SK-N-MC (cell line): ENCODE data around the gene TNFSF8.

Experiments used
- DNase-seq: peaks from one replicate; pipeline ENCODE4 v3.0.0-alpha.2; 2011; ENCODE audit warnings: low read depth, low spot score
- H3K27ac ChIP-seq: fragments of 200-600 bp; sonication (generic); 2 replicates; pipeline ENCODE4 v1.5.1; 2016; ENCODE audit warnings: mixed run types
- H3K36me3 ChIP-seq: fragments of 200-600 bp; sonication (generic); 2 replicates; pipeline ENCODE4 v1.6.1; 2017; ENCODE audit warnings: antibody characterized with exemption, low read length, mixed read lengths; ENCODE audit not compliant: insufficient read depth
- H3K4me3 ChIP-seq: fragments of 200-600 bp; sonication (generic); 2 replicates; pipeline ENCODE4 v1.5.1; 2016
- H3K9ac ChIP-seq: fragments of 200-600 bp; sonication (generic); 2 replicates; pipeline ENCODE4 v1.8.0; 2017; ENCODE audit warnings: mixed run types, mixed read lengths; ENCODE audit not compliant: insufficient read length
- H3K9me3 ChIP-seq: fragments of 200-600 bp; sonication (generic); 2 replicates; pipeline ENCODE4 v1.6.1; 2017; ENCODE audit warnings: low read depth, mild to moderate bottlenecking, antibody characterized with exemption, low read length, moderate library complexity, mixed read lengths
- EZH2 ChIP-seq: fragments of 200-600 bp; sonication (generic); IDR thresholded peaks from one replicate; pipeline ENCODE4 v1.6.1; 2017; ENCODE audit warnings: antibody characterized with exemption
- FOXP2 ChIP-seq: optimal IDR thresholded peaks from 2 replicates; pipeline ENCODE3; 2011; ENCODE audit warnings: mild to moderate bottlenecking, moderate library complexity; ENCODE audit not compliant: insufficient read depth; ENCODE audit errors: extremely low read length, control extremely low read depth
- POLR2AphosphoS5 ChIP-seq: IDR thresholded peaks from 2 replicates; pipeline ENCODE4 v1.6.1; 2012; ENCODE audit warnings: mild to moderate bottlenecking, low read depth, low read length, borderline replicate concordance

TNFSF8 gene

DNA sequence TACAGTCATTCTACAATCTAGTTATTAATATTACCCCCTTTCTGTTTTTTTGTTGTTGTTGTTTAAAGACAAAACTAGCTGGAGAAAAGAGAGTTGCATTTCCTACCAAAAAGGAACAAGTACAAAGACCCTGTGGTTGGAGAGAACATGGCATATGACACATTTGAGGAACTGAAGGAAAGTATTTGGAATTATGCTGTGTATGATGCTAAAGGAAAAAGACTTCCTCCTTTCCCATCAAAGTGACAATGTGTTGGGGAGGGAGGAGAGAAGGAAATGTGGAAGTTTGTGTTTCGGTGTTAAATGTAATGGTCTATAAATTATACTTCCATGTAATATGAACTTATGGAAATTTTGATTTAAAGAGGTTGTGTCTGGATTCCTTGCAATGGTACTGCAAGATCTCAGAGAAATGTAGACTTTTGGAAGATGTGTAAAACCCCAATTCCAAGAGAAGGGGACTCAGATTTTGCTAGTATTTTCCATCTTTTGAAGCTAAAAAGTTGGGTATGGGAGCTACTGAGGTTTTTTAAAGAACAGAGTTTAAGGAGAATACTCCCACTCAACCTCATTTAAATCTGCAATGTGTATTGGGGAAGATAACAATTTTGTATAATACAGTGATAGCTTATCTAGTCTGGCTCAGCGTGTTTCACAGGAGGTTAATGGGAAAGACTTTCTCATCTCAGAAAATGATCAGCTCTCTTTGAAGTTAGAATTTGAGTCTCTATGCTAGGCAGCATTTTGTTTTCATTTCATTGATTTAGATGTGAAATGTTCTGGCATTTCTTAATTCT is 15.4 kb upstream of the TNFSF8 start:
- H3K4me3 ChIP-seq: no peak overlapping the region
- H3K36me3 ChIP-seq: no peaks in the 10 kb centered on the region
- DNase-seq: no peak
- H3K9ac ChIP-seq: no peak overlapping the region
- no peak overlapping the region for H3K27ac ChIP-seq
- H3K9me3 ChIP-seq: no peaks in the 10 kb centered on the region
- TF ChIP-seq EZH2: no peak
- TF ChIP-seq FOXP2: no peak
- no peak for TF ChIP-seq POLR2AphosphoS5

DNA sequence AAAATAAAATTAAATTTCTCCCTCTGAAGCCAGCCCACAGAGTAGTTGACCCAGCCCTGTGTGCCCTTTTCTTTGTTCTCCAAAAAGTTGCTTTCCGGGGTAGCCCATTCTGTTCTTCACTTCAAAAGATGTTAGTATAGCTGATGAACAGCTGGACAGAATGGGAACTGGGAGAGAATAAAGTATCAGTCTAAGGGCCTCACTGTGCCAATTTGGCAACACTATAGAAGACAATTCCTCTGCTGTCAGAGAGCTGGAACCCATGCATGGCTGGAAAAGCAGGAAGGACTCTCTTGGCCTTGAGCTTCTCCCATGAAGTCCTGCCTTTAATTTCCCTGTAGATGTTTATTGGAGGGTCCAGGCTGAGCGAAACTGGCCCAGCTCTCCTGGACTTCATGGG is 11.0 kb upstream of the TNFSF8 start:
- TF ChIP-seq EZH2 (no peak), POLR2AphosphoS5 (no peak), FOXP2 (no peak)

DNA sequence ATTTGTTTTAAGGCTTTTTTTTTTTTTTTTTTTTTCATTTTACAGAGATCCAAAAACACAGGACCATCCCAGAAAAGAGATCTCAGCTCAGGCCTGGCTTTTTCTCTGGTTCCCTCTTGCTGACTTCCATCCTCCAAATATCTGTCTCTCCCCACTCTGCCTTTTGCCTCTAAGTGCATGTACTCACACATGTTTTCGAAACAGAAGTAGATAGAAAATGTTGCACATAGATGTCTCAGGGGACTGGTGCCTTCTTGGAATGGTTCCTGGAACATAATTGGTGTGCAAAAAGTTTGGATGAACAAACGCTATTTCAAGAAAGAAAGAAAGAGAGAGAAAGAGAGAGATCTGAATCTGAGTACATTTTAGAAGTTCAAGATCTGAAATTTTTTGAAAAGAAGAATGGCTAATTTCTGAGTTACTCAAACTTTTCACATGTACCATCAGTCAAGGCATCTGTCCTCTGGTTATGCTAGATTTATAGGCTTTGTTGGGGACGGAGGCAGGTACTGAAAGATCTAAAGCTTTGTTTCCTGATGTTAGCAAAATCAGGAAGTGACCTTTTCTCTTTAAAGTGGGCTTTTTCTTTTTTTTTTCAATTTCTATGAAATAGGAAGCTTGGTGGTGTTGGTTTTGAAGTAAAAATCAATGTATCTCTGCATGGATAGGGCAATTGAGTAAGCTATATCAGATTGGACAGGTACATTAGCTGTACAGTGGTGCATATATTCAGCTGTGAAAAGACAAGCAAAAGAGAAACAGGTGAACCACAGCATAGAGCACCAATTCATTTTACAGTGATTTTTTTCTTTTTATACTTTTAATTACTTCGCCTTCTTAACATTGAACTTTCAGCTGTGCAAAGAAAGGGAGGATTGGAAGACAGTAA is 8.5 kb upstream of the TNFSF8 start:
- DNase-seq: peak; percentile 85
- peak overlapping the region; percentile 49 for H3K9ac ChIP-seq
- H3K9me3 ChIP-seq: no peaks in the 10 kb centered on the region
- no peaks in the 10 kb centered on the region for H3K36me3 ChIP-seq
- H3K27ac ChIP-seq: peak overlapping the region; percentile 59
- TF ChIP-seq EZH2 (no peak), FOXP2 (peak; percentile 71)
- peak overlapping the region; percentile 43 for H3K4me3 ChIP-seq

More for the DNA sequence above, 11.0 kb upstream of the TNFSF8 start:
- Histone ChIP-seq H3K9ac (no peak overlapping the region), H3K36me3 (no peaks in the 10 kb centered on the region), H3K9me3 (no peaks in the 10 kb centered on the region), H3K27ac (no peak overlapping the region), H3K4me3 (no peak overlapping the region)
- DNase-seq: no peak

DNA sequence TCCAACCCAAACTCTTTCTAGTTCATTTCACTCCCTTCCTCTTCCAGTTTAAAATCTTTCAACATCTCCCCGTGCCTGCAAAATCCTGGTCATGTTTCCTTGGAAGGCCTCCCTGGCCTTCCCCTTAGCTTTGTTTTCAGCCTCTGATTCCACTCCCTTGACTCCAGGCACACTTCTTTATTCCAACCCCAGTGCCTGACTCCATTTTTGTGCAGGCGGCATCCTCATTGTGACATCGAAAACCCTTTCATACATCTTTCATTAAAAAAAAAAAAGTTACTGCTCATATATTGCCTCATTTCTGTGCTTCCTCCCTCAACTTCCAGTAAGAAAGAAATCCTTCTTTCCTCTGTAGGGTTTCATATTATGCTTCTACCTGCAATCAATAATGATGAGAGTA is 7.1 kb upstream of the TNFSF8 start:
- no peak for DNase-seq
- TF ChIP-seq FOXP2 (no peak), POLR2AphosphoS5 (no peak), EZH2 (no peak)
- H3K9ac ChIP-seq: no peak overlapping the region
- no peak overlapping the region for H3K4me3 ChIP-seq
- H3K27ac ChIP-seq: peak overlapping the region; percentile 88; the same call in 1 of the 2 replicates
- H3K9me3 ChIP-seq: no peaks in the 10 kb centered on the region
- no peaks in the 10 kb centered on the region for H3K36me3 ChIP-seq

DNA sequence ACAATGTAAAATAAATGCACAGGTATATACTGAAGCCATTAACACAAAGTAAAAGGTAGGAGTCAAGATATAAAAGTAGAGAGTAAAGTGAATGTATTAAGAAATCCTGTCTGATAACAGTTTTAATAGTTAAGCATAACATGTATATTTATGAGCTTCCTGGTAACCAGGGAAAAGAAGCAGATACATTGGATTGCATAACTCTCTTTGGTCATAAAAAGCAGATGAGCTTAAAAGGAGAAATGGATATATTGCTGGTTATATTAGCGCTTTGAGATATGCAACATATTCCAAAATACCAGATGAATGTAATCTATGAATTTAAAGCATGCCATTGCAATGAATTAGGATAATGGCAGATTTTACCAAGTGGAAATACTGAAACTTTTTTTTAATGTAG is 6.2 kb upstream of the TNFSF8 start:
- H3K9me3 ChIP-seq: no peaks in the 10 kb centered on the region
- TF ChIP-seq POLR2AphosphoS5 (peak; percentile 23; the same call in 1 of the 2 replicates), FOXP2 (no peak), EZH2 (no peak)
- peak; percentile 92 for DNase-seq
- no peak overlapping the region for H3K9ac ChIP-seq
- H3K27ac ChIP-seq: peak overlapping the region; percentile 88
- H3K36me3 ChIP-seq: no peaks in the 10 kb centered on the region
- peak overlapping the region; percentile 42 for H3K4me3 ChIP-seq

DNA sequence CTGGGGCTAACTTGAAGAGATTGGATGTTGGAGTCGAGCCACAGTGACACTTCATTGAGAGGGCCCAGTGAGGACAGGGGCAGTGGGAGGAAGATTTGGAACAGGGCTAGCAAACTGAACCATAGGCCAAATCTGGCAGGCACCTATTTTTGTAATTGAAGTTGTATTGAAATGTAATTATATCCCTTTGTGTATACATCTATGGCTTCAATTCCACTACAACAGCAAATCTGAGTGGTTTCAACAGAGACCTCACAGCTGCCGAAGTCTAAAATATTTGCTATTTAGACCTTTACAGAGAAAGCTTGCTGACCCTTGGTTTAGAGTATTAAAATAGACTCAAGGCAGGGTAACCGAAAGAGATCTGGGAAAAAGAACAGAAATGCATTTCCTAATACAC is 4.7 kb upstream of the TNFSF8 start:
- H3K9ac ChIP-seq: no peak overlapping the region
- no peaks in the 10 kb centered on the region for H3K36me3 ChIP-seq
- no peaks in the 10 kb centered on the region for H3K9me3 ChIP-seq
- TF ChIP-seq POLR2AphosphoS5: no peak
- TF ChIP-seq EZH2: no peak
- no peak for TF ChIP-seq FOXP2
- no peak overlapping the region for H3K4me3 ChIP-seq
- H3K27ac ChIP-seq: no peak overlapping the region
- DNase-seq: no peak

DNA sequence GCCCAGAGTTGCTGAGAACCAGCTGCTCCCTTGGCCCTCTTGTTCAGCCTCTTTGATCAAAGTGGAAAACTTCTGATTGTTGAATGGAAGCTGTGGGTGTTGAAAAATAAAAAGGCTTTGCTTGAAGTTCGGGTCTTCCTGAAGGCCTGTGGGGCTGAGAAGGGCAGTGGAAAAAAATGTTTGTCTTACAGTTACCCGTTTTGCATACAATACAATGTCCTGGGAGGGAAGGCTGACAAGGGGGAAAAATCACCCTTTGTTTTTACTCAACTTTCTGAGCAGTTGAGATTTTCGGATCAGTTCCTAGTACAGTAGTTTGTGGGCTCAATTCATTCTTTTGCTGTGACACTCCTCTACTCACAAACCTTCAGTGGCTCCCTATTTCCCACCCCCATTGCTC is 2.1 kb upstream of the TNFSF8 start:
- TF ChIP-seq FOXP2: no peak
- TF ChIP-seq POLR2AphosphoS5: no peak
- no peak for TF ChIP-seq EZH2
- Histone ChIP-seq H3K9ac (no peak overlapping the region), H3K9me3 (no peaks in the 10 kb centered on the region), H3K27ac (no peak overlapping the region), H3K36me3 (no peaks in the 10 kb centered on the region), H3K4me3 (no peak overlapping the region)
- no peak for DNase-seq

DNA sequence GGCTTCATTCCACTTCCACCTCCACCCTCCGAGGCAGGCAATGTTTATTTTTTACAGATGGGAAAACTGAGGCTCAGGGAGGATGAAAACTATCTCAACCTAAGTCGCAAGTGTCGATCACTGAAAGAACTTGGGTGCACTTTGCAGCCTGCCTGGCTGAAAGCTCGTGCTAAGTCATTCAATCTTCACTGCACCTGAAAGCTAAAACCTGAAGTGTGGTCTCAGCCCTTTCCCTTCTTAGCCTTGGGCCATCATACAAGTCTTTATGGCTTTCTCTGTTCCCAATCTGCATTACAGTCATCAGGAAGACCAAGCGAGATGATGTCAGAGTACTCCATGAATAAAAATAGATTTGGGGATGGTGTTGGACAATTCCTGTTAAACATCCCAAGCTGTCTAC is 1.0 kb upstream of the TNFSF8 start:
- no peak for DNase-seq
- Histone ChIP-seq H3K36me3 (no peaks in the 10 kb centered on the region), H3K9me3 (no peaks in the 10 kb centered on the region), H3K4me3 (no peak overlapping the region), H3K9ac (no peak overlapping the region), H3K27ac (no peak overlapping the region)
- TF ChIP-seq EZH2 (no peak), POLR2AphosphoS5 (no peak), FOXP2 (no peak)

DNA sequence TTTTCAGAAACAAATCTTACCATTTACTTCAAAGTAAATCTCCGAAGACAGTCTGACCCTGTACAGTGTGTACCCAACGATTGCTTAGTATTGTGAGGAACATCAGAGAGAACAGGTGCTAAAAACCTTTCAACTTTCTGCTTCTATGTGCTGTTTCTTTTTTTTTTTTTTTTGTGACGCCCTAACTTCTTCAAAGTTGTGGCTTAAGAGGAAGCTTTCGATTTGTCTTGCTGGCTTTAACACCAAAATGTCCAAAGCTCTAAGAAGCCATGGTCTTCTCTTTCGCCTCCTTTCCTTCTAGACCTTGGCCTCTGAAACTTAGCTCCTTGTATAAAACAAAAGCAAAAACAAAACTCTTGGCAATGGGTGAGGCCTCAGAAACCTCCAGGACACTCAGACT is 1.2 kb downstream of the TNFSF8 start:
- no peak overlapping the region for H3K27ac ChIP-seq
- H3K36me3 ChIP-seq: no peaks in the 10 kb centered on the region
- no peak overlapping the region for H3K9ac ChIP-seq
- H3K9me3 ChIP-seq: no peaks in the 10 kb centered on the region
- TF ChIP-seq POLR2AphosphoS5: no peak
- TF ChIP-seq EZH2: no peak
- no peak for TF ChIP-seq FOXP2
- DNase-seq: no peak
- H3K4me3 ChIP-seq: no peak overlapping the region
